GM21576 (cell line): ENCODE results near the gene CLIC6.
A peak's percentile ranks its signal among the peaks of the same experiment; 100 is the strongest.
"Not testable (repeated sequence)": the region's sequence is repeated elsewhere in the genome, so short reads cannot be mapped to it uniquely, and the experiment has no call there.

Experiments used
- ATAC-seq: cut with Tn5 transposase; IDR thresholded peaks from one replicate; pipeline ENCODE4 v1.9.1; 2021; ENCODE audit warnings: mild to moderate bottlenecking, moderate library complexity; ENCODE audit not compliant: unreplicated experiment

The CLIC6 gene

GRCh38 chr21:34650861-34651431, 17.8 kb upstream of the CLIC6 start:
- no peak for ATAC-seq

GRCh38 chr21:34651642-34652041, 17.2 kb upstream of the CLIC6 start:
- no peak for ATAC-seq

- ATAC-seq: no peak
Observed at GRCh38 chr21:34653522-34653921, 15.3 kb upstream of the CLIC6 start.

- no peak for ATAC-seq
Observed at GRCh38 chr21:34661848-34662247, 6.9 kb upstream of the CLIC6 start.

GRCh38 chr21:34667761-34668160, 1.0 kb upstream of the CLIC6 start:
- no peak for ATAC-seq

- peak; percentile 55 for ATAC-seq
Observed at GRCh38 chr21:34669149-34669879, 520 bp downstream of the CLIC6 start.

GRCh38 chr21:34669880-34670219, 1.1 kb downstream of the CLIC6 start:
- ATAC-seq: not testable (repeated sequence)

GRCh38 chr21:34670220-34670961, 1.6 kb downstream of the CLIC6 start:
- ATAC-seq: no peak

GRCh38 chr21:34670962-34671348, 2.2 kb downstream of the CLIC6 start:
- no peak for ATAC-seq

GRCh38 chr21:34671462-34671861, 2.7 kb downstream of the CLIC6 start:
- ATAC-seq: no peak

GRCh38 chr21:34671891-34672290, 3.1 kb downstream of the CLIC6 start:
- no peak for ATAC-seq

- ATAC-seq: no peak
Observed at GRCh38 chr21:34673006-34673405, 4.2 kb downstream of the CLIC6 start.

GRCh38 chr21:34674468-34674867, 5.7 kb downstream of the CLIC6 start:
- no peak for ATAC-seq

- no peak for ATAC-seq
Observed at GRCh38 chr21:34675871-34676270, 7.1 kb downstream of the CLIC6 start.

GRCh38 chr21:34679051-34679450, 10.3 kb downstream of the CLIC6 start:
- no peak for ATAC-seq

GRCh38 chr21:34684174-34684876, 15.5 kb downstream of the CLIC6 start:
- ATAC-seq: no peak

GRCh38 chr21:34687065-34687464, 18.3 kb downstream of the CLIC6 start:
- ATAC-seq: no peak

- no peak for ATAC-seq
Observed at GRCh38 chr21:34687745-34688144, 19.0 kb downstream of the CLIC6 start.

- no peak for ATAC-seq
Observed at GRCh38 chr21:34688145-34688544, 19.4 kb downstream of the CLIC6 start.

- ATAC-seq: no peak
Observed at GRCh38 chr21:34688715-34689114, 19.9 kb downstream of the CLIC6 start.

- ATAC-seq: no peak
Observed at GRCh38 chr21:34690041-34690792, 21.4 kb downstream of the CLIC6 start.
